ENCODE results near the gene SYPL1.

SYPL1 gene

DNA sequence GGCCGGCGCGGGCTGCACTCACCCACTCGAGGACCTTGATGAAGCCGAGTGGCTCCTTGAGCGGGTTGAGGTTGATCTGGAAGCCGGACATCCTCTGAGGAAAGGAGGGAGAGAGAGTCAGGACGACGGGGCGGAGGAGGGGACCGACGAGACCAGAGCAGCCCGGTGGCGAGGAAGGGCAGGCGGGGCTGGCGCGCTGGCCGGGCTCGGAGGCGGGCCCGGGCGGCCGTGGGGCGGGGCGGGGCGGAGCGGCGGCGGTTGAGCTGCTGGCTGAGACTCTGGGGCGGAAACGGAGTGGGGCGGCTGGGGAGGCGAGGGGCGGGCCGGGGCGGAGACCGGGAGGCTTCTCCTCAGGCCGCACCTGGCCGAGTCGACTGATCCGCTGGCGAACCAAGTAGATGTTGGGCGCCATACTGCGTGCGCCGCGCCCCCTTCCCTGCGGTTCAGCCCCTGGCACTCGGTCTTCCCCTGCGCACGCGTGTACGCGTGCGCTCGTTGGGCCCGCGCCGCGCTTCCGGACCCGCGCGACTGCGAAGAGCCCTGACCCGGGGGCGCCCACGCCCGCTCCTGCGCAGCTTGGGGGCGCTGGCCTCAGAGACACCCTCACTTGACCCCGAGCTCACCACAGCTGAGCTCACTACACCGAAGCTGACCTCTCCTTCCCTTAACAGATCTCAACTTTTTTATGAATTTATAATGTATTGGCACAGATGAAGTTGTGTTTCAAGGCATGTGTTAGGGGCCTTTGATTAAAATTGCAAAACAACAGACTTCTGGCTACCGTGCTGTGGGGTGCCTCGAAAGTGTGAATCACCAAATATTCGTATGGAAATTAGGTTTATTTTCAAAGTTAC lies at the start of gene SYPL1 (continued):
- TF ChIP-seq SCRT2 (tag by site-specific recombination; IDR thresholded peaks at IDR 0.05) (no peak), ZNF529 (tag by site-specific recombination; IDR thresholded peaks at IDR 0.05; ENCODE audit: insufficient replicate concordance) (no peak), ZFP37 (tag by site-specific recombination; IDR thresholded peaks at IDR 0.05) (no peak), ZFHX2 (tag by site-specific recombination; conservative IDR thresholded peaks at IDR 0.05) (peak; percentile 76), ZNF785 (tag by site-specific recombination; IDR thresholded peaks at IDR 0.05) (peak; percentile 96; the same call in 1 of the 2 replicates), KLF1 (tag by site-specific recombination; IDR thresholded peaks at IDR 0.05) (peak; percentile 72)
- TF ChIP-seq, protein P1, sequence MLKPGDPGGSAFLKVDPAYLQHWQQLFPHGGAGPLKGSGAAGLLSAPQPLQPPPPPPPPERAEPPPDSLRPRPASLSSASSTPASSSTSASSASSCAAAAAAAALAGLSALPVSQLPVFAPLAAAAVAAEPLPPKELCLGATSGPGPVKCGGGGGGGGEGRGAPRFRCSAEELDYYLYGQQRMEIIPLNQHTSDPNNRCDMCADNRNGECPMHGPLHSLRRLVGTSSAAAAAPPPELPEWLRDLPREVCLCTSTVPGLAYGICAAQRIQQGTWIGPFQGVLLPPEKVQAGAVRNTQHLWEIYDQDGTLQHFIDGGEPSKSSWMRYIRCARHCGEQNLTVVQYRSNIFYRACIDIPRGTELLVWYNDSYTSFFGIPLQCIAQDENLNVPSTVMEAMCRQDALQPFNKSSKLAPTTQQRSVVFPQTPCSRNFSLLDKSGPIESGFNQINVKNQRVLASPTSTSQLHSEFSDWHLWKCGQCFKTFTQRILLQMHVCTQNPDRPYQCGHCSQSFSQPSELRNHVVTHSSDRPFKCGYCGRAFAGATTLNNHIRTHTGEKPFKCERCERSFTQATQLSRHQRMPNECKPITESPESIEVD (tag by site-specific recombination; IDR thresholded peaks at IDR 0.05), result no peak
- TF ChIP-seq, protein P2, sequence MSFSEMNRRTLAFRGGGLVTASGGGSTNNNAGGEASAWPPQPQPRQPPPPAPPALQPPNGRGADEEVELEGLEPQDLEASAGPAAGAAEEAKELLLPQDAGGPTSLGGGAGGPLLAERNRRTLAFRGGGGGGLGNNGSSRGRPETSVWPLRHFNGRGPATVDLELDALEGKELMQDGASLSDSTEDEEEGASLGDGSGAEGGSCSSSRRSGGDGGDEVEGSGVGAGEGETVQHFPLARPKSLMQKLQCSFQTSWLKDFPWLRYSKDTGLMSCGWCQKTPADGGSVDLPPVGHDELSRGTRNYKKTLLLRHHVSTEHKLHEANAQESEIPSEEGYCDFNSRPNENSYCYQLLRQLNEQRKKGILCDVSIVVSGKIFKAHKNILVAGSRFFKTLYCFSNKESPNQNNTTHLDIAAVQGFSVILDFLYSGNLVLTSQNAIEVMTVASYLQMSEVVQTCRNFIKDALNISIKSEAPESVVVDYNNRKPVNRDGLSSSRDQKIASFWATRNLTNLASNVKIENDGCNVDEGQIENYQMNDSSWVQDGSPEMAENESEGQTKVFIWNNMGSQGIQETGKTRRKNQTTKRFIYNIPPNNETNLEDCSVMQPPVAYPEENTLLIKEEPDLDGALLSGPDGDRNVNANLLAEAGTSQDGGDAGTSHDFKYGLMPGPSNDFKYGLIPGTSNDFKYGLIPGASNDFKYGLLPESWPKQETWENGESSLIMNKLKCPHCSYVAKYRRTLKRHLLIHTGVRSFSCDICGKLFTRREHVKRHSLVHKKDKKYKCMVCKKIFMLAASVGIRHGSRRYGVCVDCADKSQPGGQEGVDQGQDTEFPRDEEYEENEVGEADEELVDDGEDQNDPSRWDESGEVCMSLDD (tag by site-specific recombination; IDR thresholded peaks at IDR 0.05), result peak; percentile 46; the same call in 1 of the 2 replicates

DNA sequence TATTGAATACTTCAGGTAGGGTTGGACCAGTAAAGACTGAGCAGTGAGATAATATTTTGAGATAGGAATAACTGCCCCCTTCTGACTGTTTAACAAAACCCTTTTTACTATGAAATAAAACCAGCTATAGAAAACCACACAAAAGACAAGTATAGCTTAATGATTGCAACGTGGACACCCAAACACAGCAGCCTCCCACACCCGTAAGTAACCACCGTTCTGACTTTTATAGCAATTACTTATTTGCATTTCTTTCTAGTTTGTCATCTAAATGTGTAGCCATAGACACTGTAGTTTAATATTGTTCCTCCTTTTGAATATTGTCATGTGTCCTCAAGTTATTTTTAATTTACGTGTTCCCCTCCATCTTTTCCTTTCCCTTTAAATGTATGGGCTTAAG lies 42.9 kb upstream of the SYPL1 start:
- Histone ChIP-seq H3K36me3 (ENCODE audit: control insufficient read depth in 2 of 2, insufficient read depth in 1 of 2, low read length in 2 of 2) (no peaks in the 10 kb centered on the region), H3K4me1 (ENCODE audit: control insufficient read depth, insufficient read depth, low read length) (no peaks in the 10 kb centered on the region), H3K4me3 (ENCODE audit: low read depth, low read length) (no peak overlapping the region), H3K27ac (ENCODE audit: extremely low read depth, low read depth, low read length) (no peak overlapping the region), H3K9me3 (ENCODE audit: control insufficient read depth, insufficient read depth, low read depth, low read length) (no peaks in the 10 kb centered on the region)
- ChIA-PET POLR2A (no interaction called here), CTCF (interaction anchor here (0.6 to 6.4 kb wide), 13 partner anchors 10 to 555 kb away, joined by 3 to 144 read pairs (median 10); no protein-coding TSS in a partner anchor)
- TF ChIP-seq, protein P3, sequence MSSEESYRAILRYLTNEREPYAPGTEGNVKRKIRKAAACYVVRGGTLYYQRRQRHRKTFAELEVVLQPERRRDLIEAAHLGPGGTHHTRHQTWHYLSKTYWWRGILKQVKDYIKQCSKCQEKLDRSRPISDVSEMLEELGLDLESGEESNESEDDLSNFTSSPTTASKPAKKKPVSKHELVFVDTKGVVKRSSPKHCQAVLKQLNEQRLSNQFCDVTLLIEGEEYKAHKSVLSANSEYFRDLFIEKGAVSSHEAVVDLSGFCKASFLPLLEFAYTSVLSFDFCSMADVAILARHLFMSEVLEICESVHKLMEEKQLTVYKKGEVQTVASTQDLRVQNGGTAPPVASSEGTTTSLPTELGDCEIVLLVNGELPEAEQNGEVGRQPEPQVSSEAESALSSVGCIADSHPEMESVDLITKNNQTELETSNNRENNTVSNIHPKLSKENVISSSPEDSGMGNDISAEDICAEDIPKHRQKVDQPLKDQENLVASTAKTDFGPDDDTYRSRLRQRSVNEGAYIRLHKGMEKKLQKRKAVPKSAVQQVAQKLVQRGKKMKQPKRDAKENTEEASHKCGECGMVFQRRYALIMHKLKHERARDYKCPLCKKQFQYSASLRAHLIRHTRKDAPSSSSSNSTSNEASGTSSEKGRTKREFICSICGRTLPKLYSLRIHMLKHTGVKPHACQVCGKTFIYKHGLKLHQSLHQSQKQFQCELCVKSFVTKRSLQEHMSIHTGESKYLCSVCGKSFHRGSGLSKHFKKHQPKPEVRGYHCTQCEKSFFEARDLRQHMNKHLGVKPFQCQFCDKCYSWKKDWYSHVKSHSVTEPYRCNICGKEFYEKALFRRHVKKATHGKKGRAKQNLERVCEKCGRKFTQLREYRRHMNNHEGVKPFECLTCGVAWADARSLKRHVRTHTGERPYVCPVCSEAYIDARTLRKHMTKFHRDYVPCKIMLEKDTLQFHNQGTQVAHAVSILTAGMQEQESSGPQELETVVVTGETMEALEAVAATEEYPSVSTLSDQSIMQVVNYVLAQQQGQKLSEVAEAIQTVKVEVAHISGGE (tag by site-specific recombination; conservative IDR thresholded peaks at IDR 0.05; ENCODE audit: low read depth), result no peak
- TF ChIP-seq ZNF610 (tag by site-specific recombination; IDR thresholded peaks at IDR 0.05; ENCODE audit: borderline replicate concordance), result no peak
- no peak for TF ChIP-seq YY1 (tag by site-specific recombination; IDR thresholded peaks at IDR 0.05)
- TF ChIP-seq, protein P4, sequence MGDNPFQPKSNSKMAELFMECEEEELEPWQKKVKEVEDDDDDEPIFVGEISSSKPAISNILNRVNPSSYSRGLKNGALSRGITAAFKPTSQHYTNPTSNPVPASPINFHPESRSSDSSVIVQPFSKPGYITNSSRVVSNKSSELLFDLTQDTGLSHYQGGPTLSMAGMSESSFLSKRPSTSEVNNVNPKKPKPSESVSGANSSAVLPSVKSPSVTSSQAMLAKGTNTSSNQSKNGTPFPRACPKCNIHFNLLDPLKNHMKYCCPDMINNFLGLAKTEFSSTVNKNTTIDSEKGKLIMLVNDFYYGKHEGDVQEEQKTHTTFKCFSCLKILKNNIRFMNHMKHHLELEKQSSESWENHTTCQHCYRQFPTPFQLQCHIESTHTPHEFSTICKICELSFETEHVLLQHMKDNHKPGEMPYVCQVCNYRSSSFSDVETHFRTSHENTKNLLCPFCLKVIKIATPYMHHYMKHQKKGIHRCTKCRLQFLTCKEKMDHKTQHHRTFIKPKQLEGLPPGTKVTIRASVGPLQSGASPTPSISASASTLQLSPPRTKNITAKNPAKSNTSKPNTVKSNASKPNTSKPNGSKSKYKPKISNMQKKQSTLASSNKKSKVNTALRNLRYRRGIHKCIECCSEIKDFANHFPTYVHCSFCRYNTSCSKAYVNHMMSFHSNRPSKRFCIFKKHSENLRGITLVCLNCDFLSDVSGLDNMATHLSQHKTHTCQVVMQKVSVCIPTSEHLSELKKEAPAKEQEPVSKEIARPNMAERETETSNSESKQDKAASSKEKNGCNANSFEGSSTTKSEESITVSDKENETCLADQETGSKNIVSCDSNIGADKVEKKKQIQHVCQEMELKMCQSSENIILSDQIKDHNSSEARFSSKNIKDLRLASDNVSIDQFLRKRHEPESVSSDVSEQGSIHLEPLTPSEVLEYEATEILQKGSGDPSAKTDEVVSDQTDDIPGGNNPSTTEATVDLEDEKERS (tag by site-specific recombination; IDR thresholded peaks at IDR 0.05), result no peak
- no peak for TF ChIP-seq PRDM1 (tag by site-specific recombination; IDR thresholded peaks at IDR 0.05)
- TF ChIP-seq ZNF585B (tag by site-specific recombination; IDR thresholded peaks at IDR 0.05), result no peak
- no peak for TF ChIP-seq ZNF571 (tag by site-specific recombination; IDR thresholded peaks at IDR 0.05)
- TF ChIP-seq, protein P5, sequence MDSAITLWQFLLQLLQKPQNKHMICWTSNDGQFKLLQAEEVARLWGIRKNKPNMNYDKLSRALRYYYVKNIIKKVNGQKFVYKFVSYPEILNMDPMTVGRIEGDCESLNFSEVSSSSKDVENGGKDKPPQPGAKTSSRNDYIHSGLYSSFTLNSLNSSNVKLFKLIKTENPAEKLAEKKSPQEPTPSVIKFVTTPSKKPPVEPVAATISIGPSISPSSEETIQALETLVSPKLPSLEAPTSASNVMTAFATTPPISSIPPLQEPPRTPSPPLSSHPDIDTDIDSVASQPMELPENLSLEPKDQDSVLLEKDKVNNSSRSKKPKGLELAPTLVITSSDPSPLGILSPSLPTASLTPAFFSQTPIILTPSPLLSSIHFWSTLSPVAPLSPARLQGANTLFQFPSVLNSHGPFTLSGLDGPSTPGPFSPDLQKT (IDR thresholded peaks at IDR 0.05; ENCODE audit: borderline replicate concordance, low read depth, low read length), result no peak
- TF ChIP-seq ZNF140 (tag by site-specific recombination; IDR thresholded peaks at IDR 0.05), result no peak

All from HEK293 (cell line).